SH-SY5Y (cell line): ENCODE results near the gene GNAL.

Experiments
- GATA2 ChIP-seq: IDR thresholded peaks from 2 replicates; pipeline ENCODE4 v1.6.1; 2011; ENCODE audit warnings: mild to moderate bottlenecking, low read depth, low read length
- GATA3 ChIP-seq: IDR thresholded peaks from 2 replicates; pipeline ENCODE4 v1.6.1; 2011; ENCODE audit warnings: low read depth, mild to moderate bottlenecking, low read length, moderate library complexity

DNA sequence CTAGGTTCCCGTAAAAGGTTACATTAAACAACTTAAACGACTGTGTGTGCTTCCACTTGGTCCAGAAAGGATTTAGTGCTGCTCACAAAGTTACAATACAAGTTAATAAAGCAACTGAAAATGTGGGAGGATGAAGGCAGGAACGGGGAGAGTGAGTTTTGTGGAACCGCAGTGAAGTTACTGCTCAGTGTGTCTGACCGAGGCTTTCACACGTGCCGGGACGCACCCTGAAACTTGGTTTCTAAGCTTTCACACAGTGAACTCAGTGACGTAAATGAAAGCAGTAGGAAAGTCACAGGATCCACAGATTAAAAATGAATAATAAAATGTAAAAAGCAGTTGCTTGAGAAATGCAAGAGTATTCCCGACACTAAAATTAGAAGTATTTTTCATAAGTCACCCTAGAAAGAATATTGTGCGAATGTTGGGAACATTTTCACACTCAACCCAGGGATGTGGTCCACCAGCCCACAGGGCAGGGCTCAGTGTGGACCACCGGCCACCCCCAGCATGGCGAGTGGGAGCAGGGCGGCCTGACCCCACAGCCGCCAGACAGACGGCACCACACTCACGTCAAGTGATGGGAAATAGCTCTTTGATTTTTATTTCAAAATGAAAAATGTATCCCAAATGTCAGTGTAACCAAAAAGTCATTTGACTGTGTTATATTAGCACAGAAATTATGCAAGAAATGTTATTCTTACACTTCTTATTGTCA, 129.6 kb downstream of the GNAL start:
- TF ChIP-seq GATA3 (no peak), GATA2 (no peak)
